HepG2 (cell line): ENCODE results near the gene ELP4. TPM values are rescaled to one million over a fixed set of nuclear protein-coding genes. Genes with fewer than 3 reads are reported as not detected.

Source experiments
- ATAC-seq: fragments of 200-7000 bp; cut with Tn5 transposase; 3 replicates; pipeline ENCODE4 v1.9.1; 2020; ENCODE audit warnings: mild to moderate bottlenecking, moderate library complexity
- BruUV-seq: library from RNA; stranded (reverse); fragments of 400-500 nt; replicated peaks from 2 replicates; lab custom pipeline; 2021; lab: Mats Ljungman, UMichigan
- CTCF ChIA-PET: fragments of 300-600 bp; formaldehyde crosslinking; extraction: SDS; loops from one replicate; lab custom pipeline; 2021; ENCODE audit warnings: low total read pairs, inconsistent platforms, low intra/inter-chr PET ratio; lab: Yijun Ruan, JAX
- POLR2A ChIA-PET: fragments of 350-600 bp; sonication (Branson Sonifier 250); formaldehyde crosslinking; loops from one replicate; lab custom pipeline; 2020; ENCODE audit warnings: antibody characterized with exemption, inconsistent platforms; lab: Yijun Ruan, JAX
- DNase-seq: peaks from one replicate; pipeline ENCODE4 v3.0.0-alpha.2; 2015; ENCODE audit warnings: low spot score
- FAIRE-seq: peaks from 3 replicates; lab custom pipeline; 2011; peaks lifted over from hg19 to GRCh38; lab: Jason Lieb, UNC
- H2AFZ ChIP-seq: one replicate; pipeline ENCODE4 v1.6.1; 2011; ENCODE audit warnings: low read length, inconsistent platforms
- H3K27ac ChIP-seq: fragments of 300-600 bp; 3 replicates; pipeline ENCODE4 v1.8.0; 2011; ENCODE audit warnings: mixed run types, mild to moderate bottlenecking, mixed read lengths, low read length, inconsistent platforms; ENCODE audit not compliant: insufficient read depth; ENCODE audit errors: extremely low read length
- H3K27me3 ChIP-seq, 2 experiments: fragments of 200-600 bp in 1 of 2; 2 replicates in 1 of 2; 3 replicates in 1 of 2; pipeline versions ENCODE4 v1.6.0 to v1.8.0; 2011; ENCODE audit warnings: low read length in 2 of 2, mild to moderate bottlenecking in 2 of 2, moderate library complexity in 2 of 2, inconsistent platforms in 1 of 2; ENCODE audit not compliant: insufficient read depth in 2 of 2, control insufficient read depth in 1 of 2
- H3K36me3 ChIP-seq, 2 experiments: fragments of 200-600 bp in 1 of 2; replicated peaks in 1 of 2; 2 replicates in 1 of 2; 3 replicates in 1 of 2; pipeline versions ENCODE4 v1.5.1 to v1.8.0; 2011; ENCODE audit warnings: low read length in 2 of 2, inconsistent platforms in 1 of 2; ENCODE audit not compliant: insufficient read depth in 2 of 2, control insufficient read depth in 1 of 2
- H3K4me1 ChIP-seq: 2 replicates; pipeline ENCODE4 v1.5.1; 2012; ENCODE audit warnings: low read length, inconsistent platforms; ENCODE audit not compliant: insufficient read depth
- H3K4me2 ChIP-seq: 2 replicates; pipeline ENCODE4 v1.6.0; 2011; ENCODE audit warnings: low read depth, low read length, inconsistent platforms
- H3K4me3 ChIP-seq, 3 experiments: fragments of 200-600 bp in 1 of 3; sonication (generic), shearing (Covaris generic) in 1 of 3; replicated peaks in 1 of 3; 2 replicates each; pipeline ENCODE4 v1.5.1; 2011 to 2016; ENCODE audit warnings: low read length in 3 of 3, inconsistent platforms in 2 of 3, low read depth in 2 of 3, mild to moderate bottlenecking in 2 of 3, control low read depth in 1 of 3, mixed read lengths in 1 of 3; ENCODE audit not compliant: insufficient read depth in 1 of 3
- H3K79me2 ChIP-seq: one replicate; pipeline ENCODE4 v1.6.1; 2011; ENCODE audit warnings: low read length, inconsistent platforms; ENCODE audit not compliant: insufficient read depth
- H3K9ac ChIP-seq: 2 replicates; pipeline ENCODE4 v1.6.0; 2011; ENCODE audit warnings: mild to moderate bottlenecking, low read depth, low read length, inconsistent platforms; ENCODE audit not compliant: insufficient read depth
- H3K9me3 ChIP-seq: 2 replicates; pipeline ENCODE4 v1.5.1; 2012; ENCODE audit warnings: mild to moderate bottlenecking, low read length
- H4K20me1 ChIP-seq: 2 replicates; pipeline ENCODE4 v1.6.0; 2011; ENCODE audit warnings: inconsistent platforms, mild to moderate bottlenecking, low read length, moderate library complexity; ENCODE audit not compliant: insufficient read depth
- FOSL2 ChIP-seq: sonication (generic); formaldehyde crosslinking; IDR thresholded peaks from 2 replicates; pipeline ENCODE4 v1.4.0; 2020; ENCODE audit warnings: missing genetic modification reagents
- KAT7 ChIP-seq: IDR thresholded peaks from 2 replicates; pipeline ENCODE4 v1.6.1; 2018; ENCODE audit warnings: borderline replicate concordance, missing compliant biosample characterization
- PATZ1 ChIP-seq: sonication (generic); formaldehyde crosslinking; IDR thresholded peaks from 2 replicates; pipeline ENCODE4 v1.4.0; 2020; ENCODE audit warnings: missing genetic modification reagents
- PPARG ChIP-seq: conservative IDR thresholded peaks from 2 replicates; pipeline ENCODE4 v1.6.1; 2016; ENCODE audit warnings: missing biosample characterization, missing genetic modification reagents
- RBM22 ChIP-seq: fragments of 200-400 bp; formaldehyde crosslinking; optimal IDR thresholded peaks from 2 replicates; pipeline ENCODE3; 2017; ENCODE audit warnings: mild to moderate bottlenecking, low read length, moderate library complexity
- SP5 ChIP-seq: IDR thresholded peaks from 2 replicates; pipeline ENCODE4 v1.6.1; 2016; ENCODE audit warnings: low read depth, borderline replicate concordance
- TBX3 ChIP-seq: fragments of 450-650 bp; IDR thresholded peaks from 2 replicates; pipeline ENCODE4 v1.6.1; 2017; ENCODE audit warnings: antibody characterized with exemption, mild to moderate bottlenecking, inconsistent platforms, borderline replicate concordance
- ZBTB42 ChIP-seq: sonication (generic); formaldehyde crosslinking; IDR thresholded peaks from 2 replicates; pipeline ENCODE4 v1.5.0; 2020; ENCODE audit warnings: mild to moderate bottlenecking, missing genetic modification reagents
- ZFP90 ChIP-seq: sonication (generic); formaldehyde crosslinking; IDR thresholded peaks from 2 replicates; pipeline ENCODE4 v1.8.0; 2022; ENCODE audit warnings: missing genetic modification reagents, mild to moderate bottlenecking, inconsistent platforms, borderline replicate concordance
- ZNF230 ChIP-seq: sonication (generic); formaldehyde crosslinking; IDR thresholded peaks from 2 replicates; pipeline ENCODE4 v1.4.0; 2020; ENCODE audit warnings: mild to moderate bottlenecking, missing genetic modification reagents
- WGBS: methylation state at CpG from one replicate; pipeline ENCODE4 v1.1.6; 2017; ENCODE audit warnings: low lambda C conversion rate; 5-methylcytosine and 5-hydroxymethylcytosine counted together
- in situ Hi-C: cut with HindIII; loops from 2 replicates; pipeline ENCODE4 v1.10.0; 2017; ENCODE audit warnings: low pct_unique_long_range_greater_than_20kb; ENCODE audit not compliant: extremely low pct_ligation_motif_present
- intact Hi-C: fragments of 100-400 bp; cut with micrococcal nuclease; formaldehyde crosslinking; loops from one replicate; pipeline ENCODE4 v1.10.0; 2022; ENCODE audit not compliant: unreplicated experiment
- polyA plus RNA-seq, 8 experiments: library from polyadenylated mRNA; depleted of rRNA in 3 of 8; stranded (reverse) in 7 of 8; unstranded in 1 of 8; fragments of >200 nt; fragmentation: Illumina TruSeq in 4 of 8; extraction: Trizol in 4 of 8; gene quantifications; 2 replicates each; pipeline versions ENCODE4 v1.2.1 to v1.2.3, GENCODE V29; 2011 to 2016; ENCODE audit warnings: low read depth in 4 of 8, missing spikeins in 1 of 8, mixed read lengths in 1 of 8; ENCODE audit not compliant: insufficient read depth in 1 of 8
- total RNA-seq, 5 experiments: library from RNA; depleted of rRNA; stranded (reverse); fragments of >200 nt; fragmentation: Illumina TruSeq; extraction: Trizol; gene quantifications; 2 replicates each; pipeline ENCODE4 v1.2.3, GENCODE V29; 2016; ENCODE audit warnings: low read depth in 1 of 5

ELP4 gene
- total and polyA plus RNA-seq, 2 of the 13 experiments (the other 11 are each of a cell fraction or from before 2014, with no cell fraction given): 12.8 to 19.1 TPM

- no peak for FAIRE-seq
- in situ Hi-C loops: no loop called here
Observed at GRCh38 chr11:31652528-31652927, 143.0 kb downstream of the ELP4 start.

More at GRCh38 chr11:31652528-31652927, 143.0 kb downstream of the ELP4 start:
- 88% methylated on average over 1 of the region's 1 CpG for WGBS
- no peaks in the 10 kb centered on the region; a peak in 1 of 5 replicates for H3K36me3 ChIP-seq
- H3K4me1 ChIP-seq: no peaks in the 10 kb centered on the region
- CTCF ChIA-PET: no interaction called here
- no peak overlapping the region for H2AFZ ChIP-seq
- DNase-seq: no peak
- TF ChIP-seq PATZ1: no peak
- no peak for TF ChIP-seq ZFP90
- no peak for TF ChIP-seq SP5
- no peak for TF ChIP-seq FOSL2 (CRISPR knock-in tag)
- TF ChIP-seq KAT7 (CRISPR knock-in tag): no peak
- TF ChIP-seq PPARG: no peak
- TF ChIP-seq ZBTB42 (CRISPR knock-in tag): no peak
- TF ChIP-seq RBM22: no peak
- no peak for TF ChIP-seq TBX3
- TF ChIP-seq ZNF230 (CRISPR knock-in tag): no peak
- TF ChIP-seq, all 625 proteins: peak for 0
- Histone ChIP-seq H3K4me2 (no peak overlapping the region), H3K27me3 (no peaks in the 10 kb centered on the region), H3K27ac (no peak overlapping the region), H3K79me2 (no peaks in the 10 kb centered on the region), H4K20me1 (no peaks in the 10 kb centered on the region), H3K9me3 (no peaks in the 10 kb centered on the region), H3K4me3 (no peak overlapping the region), H3K9ac (no peak overlapping the region)
- BruUV-seq: no TSS peak
- ATAC-seq: no peak
- POLR2A ChIA-PET: no interaction called here
- intact Hi-C loops: no loop called here
